Stimulated activated naive CD4-positive, alpha-beta T cell treated with Interleukin-2 at 50 U/mL for 16 hours (primary cell): Measurements from ENCODE around the gene BMP15.

ENCODE experiments used
- DNase-seq: peaks from one replicate; lab custom pipeline; 2025; lab: John Stamatoyannopoulos, UW

BMP15 gene

DNA sequence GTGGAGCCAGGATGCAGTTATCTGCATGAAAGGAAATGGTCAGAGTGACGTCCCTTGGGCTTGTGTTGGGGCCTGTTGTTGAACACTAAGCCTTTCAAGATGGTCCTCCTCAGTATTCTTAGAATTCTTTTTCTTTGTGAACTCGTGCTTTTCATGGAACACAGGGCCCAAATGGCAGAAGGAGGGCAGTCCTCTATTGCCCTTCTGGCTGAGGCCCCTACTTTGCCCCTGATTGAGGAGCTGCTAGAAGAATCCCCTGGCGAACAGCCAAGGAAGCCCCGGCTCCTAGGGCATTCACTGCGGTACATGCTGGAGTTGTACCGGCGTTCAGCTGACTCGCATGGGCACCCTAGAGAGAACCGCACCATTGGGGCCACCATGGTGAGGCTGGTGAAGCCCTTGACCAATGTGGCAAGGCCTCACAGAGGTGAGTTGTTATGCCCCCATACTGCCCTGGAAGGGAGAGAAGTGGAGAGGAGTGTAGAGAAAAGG, at the start of gene BMP15:
Gene BMP15 (plus strand): TSS at position 51 of the 492 bp plus-strand sequence. CDS start 49 bp downstream, at position 100.
- no peak for DNase-seq

DNA sequence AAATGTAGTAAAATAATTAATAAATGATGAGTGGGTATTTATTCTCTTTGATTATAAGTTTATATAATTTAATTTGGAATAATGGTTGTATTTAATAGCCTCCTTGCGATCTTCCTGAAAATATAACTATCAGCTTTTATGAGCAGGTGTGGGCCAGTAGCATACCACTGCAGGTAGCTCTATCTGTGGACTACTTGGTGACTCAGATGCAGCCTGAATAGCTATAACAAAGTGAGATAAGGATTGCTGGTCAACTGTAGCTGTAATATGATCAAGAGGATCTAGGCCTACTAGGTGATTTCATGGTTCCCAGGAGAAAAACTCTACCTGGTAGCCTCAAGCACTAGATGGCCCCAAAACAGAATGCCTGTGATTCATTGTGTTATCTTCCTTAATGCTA, 47.1 kb upstream of the BMP15 start:
- DNase-seq: no peak

DNA sequence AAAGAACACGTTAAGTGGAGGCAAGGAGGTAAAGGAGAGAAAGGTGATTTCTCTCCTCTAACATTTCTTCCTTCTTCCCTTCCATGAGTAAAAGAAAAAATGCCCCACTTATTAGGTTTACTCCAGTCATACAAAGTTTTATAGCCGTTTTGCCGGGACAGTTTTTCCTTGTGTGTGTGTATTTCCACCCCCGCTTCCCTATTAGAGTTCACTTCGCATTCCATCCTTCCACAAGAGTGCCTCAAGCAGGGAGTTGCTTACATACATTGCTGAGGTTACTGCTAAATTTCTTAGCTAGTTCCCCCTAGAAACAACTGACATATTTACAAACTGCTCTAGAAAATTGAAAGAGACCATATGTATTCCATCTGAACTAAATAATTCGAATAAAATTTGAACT, 45.2 kb upstream of the BMP15 start:
- DNase-seq: no peak

DNA sequence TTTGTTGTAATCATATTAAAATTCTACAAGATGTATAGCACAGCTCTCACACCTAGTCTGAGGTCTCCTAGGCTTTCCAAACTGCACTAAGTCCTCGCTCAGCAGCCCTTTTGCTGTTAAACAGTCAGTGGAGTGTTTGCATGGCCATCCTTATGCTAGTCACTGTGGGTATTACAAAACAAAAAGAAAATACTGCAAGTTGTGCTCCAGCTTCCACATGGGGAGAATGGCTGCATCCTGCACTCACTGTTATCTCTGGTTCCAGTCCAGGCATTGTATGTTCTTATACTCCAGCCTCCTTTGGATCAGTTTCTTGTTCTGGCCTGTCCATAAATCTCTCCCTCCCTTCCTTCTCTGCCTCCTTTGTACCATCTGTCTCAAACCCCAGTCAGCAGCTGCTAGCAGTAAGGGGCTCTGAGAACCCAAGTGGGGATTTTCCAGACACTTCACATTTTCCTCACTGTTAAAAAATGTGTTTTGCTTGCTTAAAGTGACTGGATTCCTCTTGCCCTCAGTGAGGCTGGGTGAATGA, 38.5 kb upstream of the BMP15 start:
- no peak for DNase-seq

DNA sequence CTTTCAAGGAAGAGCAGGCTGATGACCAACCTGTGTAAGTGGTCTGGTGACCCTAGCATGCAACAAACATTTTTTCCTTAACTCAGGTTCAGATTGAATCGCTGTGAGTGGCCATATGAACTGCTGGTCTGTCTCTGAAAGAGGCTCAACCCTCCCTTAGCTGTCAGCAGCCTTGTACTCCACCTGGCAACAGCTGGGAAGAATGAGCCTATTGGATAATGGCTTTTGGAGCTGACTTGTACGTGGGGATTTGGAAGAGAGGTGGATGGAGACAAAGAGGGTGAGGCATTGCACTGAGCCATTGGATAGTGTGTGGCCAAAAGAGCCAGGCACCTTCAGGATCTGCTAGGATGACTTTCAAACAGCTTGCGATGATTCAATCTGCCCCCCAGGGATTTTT, 35.7 kb upstream of the BMP15 start:
- no peak for DNase-seq

DNA sequence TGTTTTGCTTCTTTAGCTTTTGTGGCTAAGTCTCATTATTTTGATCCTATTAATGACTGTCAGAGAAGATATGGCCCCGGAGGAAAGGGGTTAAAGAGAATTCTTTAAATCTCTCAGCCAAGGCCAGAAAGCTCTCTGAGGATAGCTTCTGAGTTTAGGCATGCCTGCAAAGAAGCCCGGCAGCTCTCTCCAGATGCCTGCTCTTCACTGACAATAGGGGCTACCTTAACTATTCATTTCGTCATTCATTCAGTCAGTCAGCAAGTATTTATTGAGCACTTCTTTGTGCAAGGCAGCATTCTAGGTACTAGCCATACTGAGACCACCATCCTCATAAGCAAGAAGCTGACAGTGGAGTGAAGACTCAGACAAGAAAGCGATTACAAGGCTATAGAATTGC, 34.0 kb upstream of the BMP15 start:
- DNase-seq: no peak

DNA sequence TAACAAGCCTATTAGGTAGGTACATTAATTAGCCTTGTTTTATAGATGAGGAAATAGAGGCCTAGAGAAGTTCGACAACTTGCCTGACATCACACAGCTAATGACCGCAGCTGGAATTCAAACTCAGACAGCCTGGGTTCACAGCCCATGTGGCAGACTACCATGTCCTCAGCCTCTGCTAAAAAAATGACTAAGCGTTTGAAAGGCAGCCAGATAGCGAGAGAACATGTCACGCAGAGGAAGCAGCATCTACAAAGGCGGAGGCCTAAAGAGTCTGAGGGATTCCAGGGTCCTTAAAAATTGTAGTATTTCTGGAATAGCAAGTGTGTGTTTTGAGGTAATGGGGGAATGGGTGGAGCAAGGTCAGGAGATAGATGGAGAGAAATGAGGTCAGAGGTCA, 33.2 kb upstream of the BMP15 start:
- DNase-seq: no peak

DNA sequence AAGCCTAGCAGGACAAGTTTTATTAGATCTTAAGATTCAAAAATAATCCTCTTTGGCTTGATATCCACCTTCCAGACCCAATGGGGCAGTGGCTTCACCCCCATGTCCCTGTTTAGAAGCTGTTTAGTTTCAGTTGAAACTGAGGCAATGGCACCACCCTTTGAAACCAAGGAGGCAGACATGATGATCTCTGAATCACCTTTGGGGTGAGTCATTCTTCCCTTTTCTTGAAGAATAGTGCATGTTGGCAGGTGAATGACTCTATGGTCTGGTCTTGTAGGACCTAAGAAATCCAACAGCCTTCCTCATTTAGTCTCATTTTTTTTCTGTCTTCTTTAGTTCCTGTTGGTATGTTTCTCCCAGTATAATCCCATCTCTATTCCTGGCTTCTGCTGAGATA, 29.5 kb upstream of the BMP15 start:
- no peak for DNase-seq

DNA sequence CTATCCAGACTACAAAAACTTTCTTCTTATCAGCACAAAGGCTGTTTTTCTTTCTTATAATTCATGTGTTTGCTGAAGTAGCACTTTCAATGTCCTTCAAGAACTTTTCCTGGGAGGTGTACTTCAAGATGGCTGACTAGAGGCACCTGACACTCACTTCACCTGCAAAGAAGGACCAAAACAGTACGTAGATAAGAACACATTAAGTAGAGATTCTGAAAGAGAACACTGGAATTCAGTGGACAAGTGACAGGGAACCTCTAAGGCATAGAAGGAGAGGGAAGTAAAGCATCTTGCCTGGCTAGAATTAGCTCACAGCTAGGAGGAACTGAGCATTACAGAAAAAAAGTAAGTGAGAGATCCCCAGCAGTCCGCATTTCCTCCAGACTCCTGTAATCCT, 21.7 kb upstream of the BMP15 start:
- no peak for DNase-seq

DNA sequence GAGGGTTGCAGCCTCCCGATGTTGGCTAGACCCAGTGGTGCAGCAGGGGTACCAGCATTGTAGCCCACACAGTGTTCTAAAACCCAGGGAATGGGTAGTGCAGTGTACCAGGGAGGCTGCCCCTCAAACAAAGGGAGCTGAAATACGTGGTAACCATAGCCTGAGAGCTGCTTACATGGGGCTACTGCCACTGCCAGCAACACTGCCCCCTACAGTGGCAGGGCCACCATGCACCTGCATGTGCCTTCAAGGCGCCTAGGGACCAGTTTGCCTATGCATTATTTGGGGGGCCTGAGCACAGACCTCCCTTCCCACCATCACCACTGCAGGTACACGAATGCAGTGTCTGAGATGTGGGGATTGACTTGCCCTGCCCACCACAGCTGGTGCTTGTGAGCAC, 21.0 kb upstream of the BMP15 start:
- DNase-seq: no peak

DNA sequence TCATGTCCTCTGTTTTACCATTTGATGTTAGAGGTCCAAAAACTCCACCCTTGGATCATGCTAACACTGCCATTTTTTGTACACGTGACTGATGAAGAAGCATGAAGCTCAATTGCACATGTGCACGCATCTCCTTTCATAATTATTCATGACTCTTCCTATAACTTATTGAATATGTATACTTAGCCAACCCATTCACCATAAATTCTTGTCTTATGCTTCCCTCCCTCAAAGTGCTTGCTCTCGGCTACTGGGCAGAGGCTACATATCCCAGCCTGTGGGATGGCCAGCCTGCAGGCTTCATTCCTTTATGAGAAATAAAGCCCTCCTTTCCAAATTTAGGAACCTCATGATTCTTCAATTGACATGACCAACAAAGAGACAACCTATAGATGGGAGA, 17.5 kb upstream of the BMP15 start:
- no peak for DNase-seq

DNA sequence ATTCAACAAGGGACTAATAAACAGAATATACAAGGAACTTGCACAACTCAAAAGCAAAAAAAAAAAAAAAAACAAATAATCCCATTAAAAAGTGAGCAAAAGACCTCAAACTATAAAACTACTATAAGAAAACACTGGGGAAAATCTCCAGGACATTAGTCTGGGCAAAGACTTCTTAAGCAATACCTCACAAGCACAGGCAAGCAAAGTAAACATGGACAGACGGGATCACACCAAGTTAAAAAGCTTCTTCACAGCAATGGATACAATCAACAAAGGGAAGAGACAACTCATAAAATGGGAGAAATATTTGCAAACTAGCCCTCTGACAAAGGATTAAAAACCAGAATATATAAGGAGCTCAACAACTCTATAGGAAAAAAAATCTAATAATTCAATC, 17.1 kb upstream of the BMP15 start:
- no peak for DNase-seq

DNA sequence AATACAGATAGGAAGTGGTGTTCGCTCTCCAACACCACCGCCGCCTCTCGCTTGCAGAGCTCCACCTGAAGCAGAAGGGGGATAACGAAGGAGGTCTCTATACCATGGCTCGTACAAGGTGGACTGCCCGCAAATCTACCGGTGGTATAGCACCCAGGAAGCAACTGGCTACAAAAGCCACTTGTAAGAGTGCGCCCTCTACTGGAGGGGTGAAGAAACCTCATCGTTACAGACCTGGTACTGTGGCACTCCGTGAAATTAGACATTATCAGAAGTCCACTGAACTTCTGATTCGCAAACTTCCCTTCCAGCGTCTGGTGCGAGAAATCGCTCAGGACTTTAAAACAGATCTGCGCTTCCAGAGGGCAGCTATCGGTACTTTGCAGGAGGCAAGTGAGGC, 5.2 kb upstream of the BMP15 start:
- DNase-seq: no peak

DNA sequence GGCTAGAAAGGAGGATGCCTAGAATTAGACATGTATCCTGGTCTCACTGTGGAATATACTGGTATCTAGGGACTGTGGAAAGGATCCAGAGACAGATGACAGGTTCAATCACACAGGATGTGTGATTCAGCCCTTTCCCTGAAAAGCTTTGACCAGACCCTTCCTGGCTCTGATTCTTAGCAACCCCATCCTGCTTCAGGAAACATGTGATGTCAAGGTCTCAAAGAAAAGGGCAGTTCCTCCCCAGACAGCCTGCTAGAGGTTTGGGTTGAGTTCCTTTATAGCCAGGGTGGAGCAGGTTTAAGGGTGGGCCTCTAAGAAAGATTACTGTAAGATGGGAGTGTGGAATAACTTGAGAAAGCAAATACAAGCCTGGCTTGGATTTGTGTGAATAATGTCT, 3.0 kb downstream of the BMP15 start:
- DNase-seq: no peak

DNA sequence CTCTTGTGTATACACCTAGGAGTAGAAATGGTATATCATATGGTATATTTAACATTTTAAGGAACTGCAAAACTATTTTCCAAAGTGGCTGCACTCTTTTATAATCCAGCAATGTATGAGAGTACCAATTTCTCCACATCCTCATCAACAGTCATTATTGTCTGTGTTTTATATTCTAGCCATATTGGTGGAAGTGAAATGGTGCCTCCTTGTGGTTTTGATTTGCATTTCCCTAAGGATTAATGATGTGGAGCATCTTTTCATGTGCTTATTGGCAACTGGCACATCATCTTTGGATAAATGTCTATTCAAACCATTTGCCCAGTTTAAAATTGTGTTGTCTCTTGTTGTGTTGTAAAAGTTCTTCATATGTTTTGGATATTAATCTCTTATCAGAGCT, 9.6 kb downstream of the BMP15 start:
- no peak for DNase-seq

DNA sequence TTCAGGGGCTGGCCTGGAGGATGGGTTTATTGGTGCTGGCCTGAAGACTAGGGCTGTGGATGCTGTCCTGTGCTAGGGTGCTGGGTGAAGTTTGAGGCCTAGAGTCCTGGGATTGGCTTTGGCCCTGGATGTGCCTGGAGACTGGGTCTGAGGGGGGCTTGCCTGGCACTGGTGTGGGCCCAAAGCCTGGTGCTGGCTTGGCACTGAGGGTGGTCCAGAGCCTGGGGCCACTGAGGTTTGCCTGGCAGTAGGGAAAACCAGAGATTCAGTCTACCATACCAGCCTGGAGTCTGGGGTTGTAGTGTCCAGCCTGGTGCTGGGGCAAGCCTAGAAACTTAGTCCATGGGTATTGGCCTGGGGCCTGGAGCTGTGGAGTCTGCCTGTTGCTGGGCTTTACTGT, 16.6 kb downstream of the BMP15 start:
- no peak for DNase-seq

DNA sequence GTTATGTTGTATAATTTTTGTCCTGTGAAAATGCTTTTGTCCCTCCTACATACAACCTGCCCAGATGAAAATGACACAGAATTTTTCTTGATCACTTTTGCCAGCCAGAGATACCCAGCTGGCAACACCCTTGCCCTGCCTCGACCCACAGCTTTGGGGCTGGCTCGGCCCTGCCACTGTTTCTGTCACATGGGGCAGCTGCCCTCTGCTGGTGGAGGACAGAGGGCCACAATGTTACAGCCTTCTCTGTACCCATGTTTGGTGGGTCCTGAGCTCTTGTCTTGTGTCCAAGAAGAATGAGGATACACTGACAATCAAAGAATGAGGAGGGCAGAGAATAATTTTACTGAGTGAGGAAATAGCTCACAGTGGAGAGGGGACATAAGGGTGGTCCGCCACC, 31.1 kb downstream of the BMP15 start:
- DNase-seq: no peak

DNA sequence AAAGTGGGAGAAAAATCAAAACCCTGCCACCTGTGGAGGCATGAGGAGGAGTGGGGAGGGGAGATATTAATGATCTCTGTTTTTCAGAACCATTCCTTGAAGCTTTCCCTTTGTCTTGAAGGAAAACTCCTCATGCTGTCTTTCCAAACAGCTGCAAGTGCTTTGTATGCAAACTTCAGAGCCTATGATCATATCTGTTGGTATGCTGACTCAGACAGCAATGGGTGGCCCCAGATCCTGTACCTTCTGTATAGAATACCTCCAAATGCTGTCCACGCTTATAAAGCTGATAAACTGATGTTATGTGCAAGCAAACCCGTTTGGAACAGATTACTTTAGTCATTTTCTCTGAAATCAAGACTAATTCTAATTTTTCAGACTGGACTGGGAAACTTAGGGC, 31.9 kb downstream of the BMP15 start:
- DNase-seq: no peak

DNA sequence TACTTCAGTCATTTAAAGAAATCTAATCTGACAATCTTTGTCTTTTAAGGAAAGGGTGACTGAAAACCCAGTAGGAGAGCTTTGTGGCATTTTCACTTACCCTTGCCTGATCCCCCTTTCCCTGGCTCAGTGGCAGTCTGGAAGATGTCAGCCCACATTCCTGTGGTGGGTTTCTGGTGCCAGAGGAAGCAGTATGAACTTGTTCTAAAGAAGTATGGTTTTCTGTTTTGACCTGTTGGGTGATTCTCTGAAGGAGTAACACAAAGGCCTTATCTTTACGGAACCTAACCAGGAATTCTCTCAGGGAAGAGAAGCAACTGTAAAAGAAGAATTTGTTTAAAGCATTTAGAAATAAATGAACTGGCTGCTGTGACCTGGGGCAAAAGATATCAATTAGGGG, 41.9 kb downstream of the BMP15 start:
- no peak for DNase-seq

DNA sequence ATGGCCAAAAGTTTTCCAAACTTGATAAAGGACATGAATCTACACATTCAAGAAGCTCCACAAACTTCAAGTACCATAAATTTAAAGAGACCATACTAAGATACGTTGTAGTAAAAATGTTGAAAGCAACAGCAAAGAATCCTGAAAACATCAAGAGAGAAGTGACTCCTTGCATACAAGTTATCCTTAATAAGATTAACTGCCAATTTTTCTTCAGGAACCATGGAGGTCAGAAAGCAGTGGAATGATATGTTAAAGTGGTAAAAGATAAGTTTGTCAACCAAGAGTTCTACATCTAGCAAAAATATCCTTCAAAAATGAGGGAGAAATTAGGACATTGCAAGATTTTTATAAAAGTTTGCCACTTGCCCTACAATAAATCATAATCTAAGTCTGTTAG, 43.3 kb downstream of the BMP15 start:
- no peak for DNase-seq

DNA sequence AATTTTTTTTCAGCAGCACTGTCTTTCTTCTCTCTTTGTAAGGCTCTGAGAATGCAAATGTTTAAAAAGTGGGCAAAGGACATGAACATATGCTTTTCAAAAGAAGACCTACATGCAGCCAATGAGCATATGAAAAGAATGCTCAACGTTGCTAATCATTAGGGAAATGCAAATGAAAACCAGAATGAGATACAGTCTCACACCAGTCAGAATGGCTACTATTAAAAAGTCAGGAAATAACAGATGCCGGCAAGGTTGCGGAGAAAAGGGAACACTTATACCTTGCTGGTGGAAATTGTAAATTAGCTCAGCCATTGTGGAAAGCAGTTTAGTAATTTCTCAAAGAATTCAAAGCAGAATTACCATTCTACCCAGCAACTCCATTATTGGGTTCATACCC, 51.6 kb downstream of the BMP15 start:
- no peak for DNase-seq

DNA sequence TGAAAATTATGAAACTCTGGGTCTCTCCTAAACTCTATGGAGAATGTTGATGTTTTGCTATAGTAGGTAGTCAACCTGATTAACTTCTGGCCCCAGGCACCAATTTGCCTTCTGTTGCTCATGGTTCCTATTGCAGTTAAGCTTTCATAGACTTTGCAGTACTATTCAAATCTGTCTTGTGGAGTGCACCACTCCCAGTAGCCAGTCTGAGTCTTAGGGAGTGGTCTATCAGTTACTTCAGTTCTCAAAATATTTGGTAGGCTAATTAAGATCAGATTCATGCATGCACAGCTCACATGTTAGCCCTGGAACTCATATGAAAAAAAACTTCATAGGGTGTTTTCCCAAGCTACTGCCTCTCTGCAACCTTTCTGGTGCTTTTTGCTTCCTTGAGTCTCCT, 53.3 kb downstream of the BMP15 start:
- DNase-seq: no peak
